BJ (cell line): Measurements from ENCODE around the gene PGBD2. TPM values are rescaled to one million over a fixed set of nuclear protein-coding genes. Genes with fewer than 3 reads are reported as not detected.

Experiments used
- CTCF ChIA-PET: fragments of 350-600 bp; formaldehyde crosslinking; extraction: SDS; loops from one replicate; lab custom pipeline; 2021; ENCODE audit warnings: antibody characterized with exemption, inconsistent platforms; lab: Yijun Ruan, JAX
- POLR2A ChIA-PET: fragments of 300-600 bp; sonication (Branson Sonifier 250); formaldehyde crosslinking; extraction: SDS; loops from one replicate; lab custom pipeline; 2021; ENCODE audit warnings: antibody characterized with exemption; lab: Charles Lee
- DNase-seq: peaks from one replicate; pipeline ENCODE4 v3.0.0-alpha.2; 2011; ENCODE audit warnings: low read depth
- H3K27me3 ChIP-seq: 2 replicates; pipeline ENCODE4 v1.6.0; 2011; ENCODE audit warnings: low read length; ENCODE audit not compliant: control insufficient read depth, insufficient read depth
- H3K36me3 ChIP-seq: 2 replicates; pipeline ENCODE4 v1.5.1; 2011; ENCODE audit warnings: low read length; ENCODE audit not compliant: control insufficient read depth, insufficient read depth
- H3K4me3 ChIP-seq: 2 replicates; pipeline ENCODE4 v1.5.1; 2011; ENCODE audit warnings: low read depth, mild to moderate bottlenecking, control low read depth, low read length
- polyA plus RNA-seq: library from polyadenylated mRNA; depleted of rRNA; stranded (reverse); fragments of >200 nt; gene quantifications from 2 replicates; pipeline ENCODE4 v1.2.3, GENCODE V29; 2011
- TF ChIP-seq, protein P1 (sequence below): IDR thresholded peaks from 2 replicates; pipeline ENCODE4 v1.5.1; 2011; ENCODE audit warnings: low read depth, mild to moderate bottlenecking, control low read depth, inconsistent platforms, low read length, moderate library complexity; ENCODE audit not compliant: insufficient read depth

Gene PGBD2
- polyA plus RNA-seq, 1 experiment = 3.8 TPM

DNA sequence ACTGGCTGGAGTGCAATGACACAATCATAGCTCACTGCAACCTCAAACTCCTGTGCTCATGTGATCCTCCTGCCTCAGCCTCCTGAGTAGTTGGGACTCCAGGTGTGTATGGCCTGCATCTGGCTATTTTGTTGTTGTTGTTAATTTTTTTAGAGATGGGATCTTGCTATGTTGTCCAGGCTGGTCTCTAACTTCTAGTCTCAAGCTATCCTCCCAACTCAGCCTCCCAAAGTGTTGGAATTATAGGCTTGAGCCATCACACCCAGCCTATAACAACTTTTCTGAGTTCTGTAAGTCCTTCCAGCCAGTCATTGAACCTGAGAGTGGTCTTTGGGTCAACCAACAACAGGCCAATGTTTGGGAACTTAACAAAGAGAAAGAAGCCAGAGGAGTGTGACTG is 11.2 kb upstream of the PGBD2 start:
- H3K36me3 ChIP-seq = no peaks in the 10 kb centered on the region
- no peak overlapping the region for H3K4me3 ChIP-seq
- H3K27me3 ChIP-seq = peaks cover 11% of the 10 kb centered on the region; the same call in 1 of the 2 replicates
- no peak for DNase-seq
- TF ChIP-seq, protein P1, sequence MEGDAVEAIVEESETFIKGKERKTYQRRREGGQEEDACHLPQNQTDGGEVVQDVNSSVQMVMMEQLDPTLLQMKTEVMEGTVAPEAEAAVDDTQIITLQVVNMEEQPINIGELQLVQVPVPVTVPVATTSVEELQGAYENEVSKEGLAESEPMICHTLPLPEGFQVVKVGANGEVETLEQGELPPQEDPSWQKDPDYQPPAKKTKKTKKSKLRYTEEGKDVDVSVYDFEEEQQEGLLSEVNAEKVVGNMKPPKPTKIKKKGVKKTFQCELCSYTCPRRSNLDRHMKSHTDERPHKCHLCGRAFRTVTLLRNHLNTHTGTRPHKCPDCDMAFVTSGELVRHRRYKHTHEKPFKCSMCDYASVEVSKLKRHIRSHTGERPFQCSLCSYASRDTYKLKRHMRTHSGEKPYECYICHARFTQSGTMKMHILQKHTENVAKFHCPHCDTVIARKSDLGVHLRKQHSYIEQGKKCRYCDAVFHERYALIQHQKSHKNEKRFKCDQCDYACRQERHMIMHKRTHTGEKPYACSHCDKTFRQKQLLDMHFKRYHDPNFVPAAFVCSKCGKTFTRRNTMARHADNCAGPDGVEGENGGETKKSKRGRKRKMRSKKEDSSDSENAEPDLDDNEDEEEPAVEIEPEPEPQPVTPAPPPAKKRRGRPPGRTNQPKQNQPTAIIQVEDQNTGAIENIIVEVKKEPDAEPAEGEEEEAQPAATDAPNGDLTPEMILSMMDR = no peak
- CTCF ChIA-PET = no interaction called here
- POLR2A ChIA-PET = no interaction called here

DNA sequence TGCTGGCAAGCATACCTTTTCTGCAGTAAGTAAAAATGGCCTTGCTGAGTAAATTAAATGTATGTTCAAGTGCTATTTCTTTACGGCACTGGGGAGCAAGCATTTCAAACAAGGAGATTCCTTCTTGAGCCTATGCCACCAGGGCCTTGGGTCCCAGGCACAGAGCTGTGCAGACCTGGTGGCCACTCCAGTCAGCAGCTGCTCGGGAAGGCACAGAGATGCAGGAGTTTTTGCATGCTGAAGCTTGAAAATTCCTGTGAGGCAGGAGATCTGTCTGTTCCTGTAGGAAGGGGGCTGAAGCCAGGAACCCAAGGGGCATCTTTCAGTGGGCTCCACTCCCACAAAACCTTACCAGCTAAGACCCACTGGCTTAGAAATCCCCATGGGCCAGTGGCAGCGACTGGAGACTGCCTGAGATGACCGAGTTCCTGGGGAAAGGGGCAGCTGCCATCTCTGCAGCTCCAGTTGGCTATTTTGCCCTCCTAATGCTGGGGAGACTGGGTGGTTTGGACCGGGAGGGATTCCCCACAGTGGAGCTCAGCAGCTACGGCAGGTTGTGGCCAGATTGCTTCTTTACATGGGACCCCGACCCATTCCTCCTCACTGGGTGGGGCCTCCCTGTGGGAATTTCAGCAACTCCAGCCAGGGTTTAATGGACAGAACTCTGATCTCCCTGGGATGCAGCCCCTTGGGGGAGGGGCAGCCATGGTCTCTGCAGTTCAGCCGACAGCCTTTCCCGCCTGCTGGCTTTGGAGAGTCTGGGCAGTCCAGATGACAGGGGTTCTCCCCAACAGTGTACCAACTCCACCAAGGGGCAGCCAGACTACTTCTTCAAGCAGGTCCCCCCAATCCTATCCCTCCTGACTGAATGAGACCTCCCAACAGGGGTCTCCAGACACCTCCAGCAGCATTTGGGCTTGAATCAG is 8.4 kb upstream of the PGBD2 start:
- POLR2A ChIA-PET = no interaction called here

DNA sequence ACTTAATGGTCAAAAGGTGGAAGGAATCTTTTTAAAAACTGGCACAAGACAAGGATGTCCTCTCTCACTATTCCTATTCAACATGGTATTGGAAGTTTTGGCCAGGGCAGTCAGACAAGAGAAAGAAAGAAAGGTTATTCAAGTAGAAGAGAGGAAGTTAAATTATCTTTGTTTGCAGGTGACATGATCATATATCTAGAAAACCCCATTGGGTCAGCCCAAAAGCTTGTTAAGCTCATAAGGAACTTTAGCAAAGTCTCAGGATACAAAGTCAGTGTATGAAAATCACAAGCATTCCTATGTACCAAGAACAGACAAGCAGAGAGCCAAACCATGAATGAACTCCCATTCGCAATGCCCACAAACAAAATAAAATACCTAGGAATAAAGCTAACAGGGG is 5.4 kb upstream of the PGBD2 start:
- CTCF ChIA-PET = no interaction called here
- H3K4me3 ChIP-seq = no peak overlapping the region
- no peaks in the 10 kb centered on the region for H3K36me3 ChIP-seq
- POLR2A ChIA-PET = no interaction called here
- TF ChIP-seq, protein P1 = no peak
- H3K27me3 ChIP-seq = peaks cover 8% of the 10 kb centered on the region; the same call in 1 of the 2 replicates
- DNase-seq = no peak

More for the DNA sequence above, 8.4 kb upstream of the PGBD2 start:
- Histone ChIP-seq H3K27me3 (peaks cover 11% of the 10 kb centered on the region; the same call in 1 of the 2 replicates), H3K36me3 (no peaks in the 10 kb centered on the region), H3K4me3 (no peak overlapping the region)
- DNase-seq = no peak
- TF ChIP-seq, protein P1 = no peak
- CTCF ChIA-PET = no interaction called here

DNA sequence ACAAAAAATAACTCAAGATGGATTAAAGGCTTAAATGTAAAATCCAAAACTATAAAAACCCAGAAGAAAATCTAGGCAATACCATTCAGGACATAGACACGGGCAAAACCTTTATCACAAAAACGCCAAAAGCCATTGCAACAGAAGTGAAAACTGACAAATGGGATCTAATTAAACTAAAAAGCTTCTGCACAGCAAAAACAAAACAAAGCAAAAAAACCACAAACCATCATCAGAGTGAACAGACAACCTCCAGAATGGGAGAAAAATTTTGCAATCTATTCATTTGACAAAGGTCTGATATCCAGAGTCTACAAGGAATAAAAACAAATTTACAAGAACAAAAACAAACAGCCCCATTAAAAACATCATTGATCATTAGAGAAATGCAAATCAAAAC is 4.5 kb upstream of the PGBD2 start:
- ChIA-PET CTCF (no interaction called here), POLR2A (no interaction called here)
- TF ChIP-seq, protein P1 = no peak

DNA sequence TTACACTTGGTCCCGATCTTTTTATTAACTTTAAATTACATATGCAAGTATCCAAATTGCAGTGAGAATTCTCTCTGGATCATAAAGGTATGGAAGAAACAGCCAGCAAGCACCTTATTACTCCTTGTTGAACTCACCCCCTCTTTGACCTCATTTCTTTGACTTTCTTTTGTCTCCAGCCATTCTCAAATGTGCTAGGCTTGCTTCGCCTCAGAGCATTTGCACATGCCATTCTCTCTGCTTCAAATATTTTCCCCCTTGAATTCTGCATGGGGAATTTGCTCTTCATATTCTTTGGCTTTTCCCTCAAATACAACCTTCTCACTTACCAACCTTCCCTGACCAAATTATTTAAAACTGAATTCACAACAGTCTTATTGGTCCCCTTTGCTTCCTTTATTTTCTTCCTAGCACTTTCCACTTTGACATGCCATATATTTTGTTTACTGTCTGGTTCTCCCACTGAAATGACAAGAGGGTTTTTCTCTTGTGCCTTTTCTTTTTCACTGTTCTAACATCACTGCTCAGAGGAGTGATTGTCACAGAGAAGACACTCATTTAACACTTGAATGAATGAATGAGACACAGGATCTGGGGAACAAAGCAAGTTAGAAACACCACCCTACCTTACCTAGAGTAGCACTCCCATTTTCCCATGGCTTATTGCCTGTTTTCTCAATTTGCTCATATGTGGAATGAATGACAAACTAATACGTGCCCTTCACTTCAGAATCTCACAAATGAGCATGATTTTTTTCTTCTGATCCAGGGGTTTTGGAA is 1.4 kb upstream of the PGBD2 start:
- ChIA-PET CTCF (no interaction called here), POLR2A (no interaction called here)
- Histone ChIP-seq H3K4me3 (no peak overlapping the region), H3K27me3 (no peaks in the 10 kb centered on the region), H3K36me3 (no peaks in the 10 kb centered on the region)
- TF ChIP-seq, protein P1 = no peak
- no peak for DNase-seq

More for the DNA sequence above, 4.5 kb upstream of the PGBD2 start:
- no peaks in the 10 kb centered on the region for H3K36me3 ChIP-seq
- H3K4me3 ChIP-seq = no peak overlapping the region
- no peak for DNase-seq
- peaks cover 7% of the 10 kb centered on the region; the same call in 1 of the 2 replicates for H3K27me3 ChIP-seq
